Hepatocyte (in vitro differentiated cells): Measurements from ENCODE around the gene CCNF. TPM values are rescaled to one million over a fixed set of nuclear protein-coding genes. Genes with fewer than 3 reads are reported as not detected.
"Not testable (repeated sequence)": the region's sequence is repeated elsewhere in the genome, so short reads cannot be mapped to it uniquely, and the experiment has no call there.

Experiments used
- DNase-seq: peaks from one replicate; pipeline ENCODE4 v3.0.0-alpha.2; 2016; ENCODE audit warnings: low spot score
- H2AFZ ChIP-seq: fragments of 200-600 bp; sonication (generic); 2 replicates; pipeline ENCODE4 v1.6.0; 2016; ENCODE audit warnings: antibody characterized with exemption, mild to moderate bottlenecking
- H3K27ac ChIP-seq: fragments of 200-600 bp; sonication (generic); 2 replicates; pipeline ENCODE4 v1.5.1; 2016; ENCODE audit warnings: mild to moderate bottlenecking
- H3K27me3 ChIP-seq: fragments of 200-600 bp; sonication (generic); 2 replicates; pipeline ENCODE4 v1.6.1; 2016
- H3K36me3 ChIP-seq: fragments of 200-600 bp; sonication (generic); replicated peaks from 2 replicates; pipeline ENCODE4 v1.5.1; 2016; ENCODE audit warnings: low read depth; ENCODE audit not compliant: insufficient read depth
- H3K4me1 ChIP-seq: fragments of 200-600 bp; sonication (generic); 2 replicates; pipeline ENCODE4 v1.5.1; 2016; ENCODE audit warnings: mild to moderate bottlenecking, moderate library complexity; ENCODE audit not compliant: insufficient read depth
- H3K4me2 ChIP-seq: fragments of 200-600 bp; sonication (generic); 2 replicates; pipeline ENCODE4 v1.6.0; 2016
- H3K4me3 ChIP-seq: fragments of 200-600 bp; sonication (generic); 2 replicates; pipeline ENCODE4 v1.5.1; 2016; ENCODE audit warnings: mild to moderate bottlenecking
- H3K79me2 ChIP-seq: fragments of 200-600 bp; sonication (generic); 2 replicates; pipeline ENCODE4 v1.6.0; 2017; ENCODE audit warnings: mild to moderate bottlenecking
- H3K9me2 ChIP-seq: fragments of 200-600 bp; sonication (generic); replicated peaks from 2 replicates; pipeline ENCODE4 v1.6.0; 2017; ENCODE audit warnings: mild to moderate bottlenecking; ENCODE audit not compliant: insufficient read depth
- H3K9me3 ChIP-seq: fragments of 200-600 bp; sonication (generic); 2 replicates; pipeline ENCODE4 v1.5.1; 2016; ENCODE audit warnings: low read depth, mild to moderate bottlenecking
- H4K20me1 ChIP-seq: fragments of 200-600 bp; sonication (generic); 2 replicates; pipeline ENCODE4 v1.6.0; 2016; ENCODE audit warnings: mild to moderate bottlenecking; ENCODE audit not compliant: insufficient read depth, poor library complexity, severe bottlenecking
- CTCF ChIP-seq: fragments of 200-600 bp; sonication (generic); IDR thresholded peaks from 2 replicates; pipeline ENCODE4 v1.5.1; 2016; ENCODE audit warnings: antibody characterized with exemption, mild to moderate bottlenecking; ENCODE audit not compliant: poor library complexity
- EZH2 ChIP-seq: fragments of 200-600 bp; sonication (generic); IDR thresholded peaks from 2 replicates; pipeline ENCODE4 v1.6.1; 2016; ENCODE audit warnings: antibody characterized with exemption, mild to moderate bottlenecking, borderline replicate concordance
- EZH2phosphoT487 ChIP-seq: fragments of 200-600 bp; sonication (generic); IDR thresholded peaks from one replicate; pipeline ENCODE4 v1.6.1; 2018; ENCODE audit warnings: antibody characterized with exemption, mild to moderate bottlenecking, low read depth, moderate library complexity; ENCODE audit not compliant: unreplicated experiment, severe bottlenecking
- WGBS: methylation state at CpG from one replicate; pipeline ENCODE4 v1.1.6; 2016; ENCODE audit warnings: low lambda C conversion rate; ENCODE audit errors: missing lambda C conversion rate; 5-methylcytosine and 5-hydroxymethylcytosine counted together
- polyA plus RNA-seq: library from polyadenylated mRNA; unstranded; fragments of >200 nt; fragmentation: Nextera tagmentation; extraction: Ambion mirVana; gene quantifications from 2 replicates; pipeline ENCODE4 v1.2.1, GENCODE V29; 2016
- total RNA-seq: library from RNA; depleted of rRNA; stranded (reverse); fragments of >200 nt; gene quantifications from 2 replicates; pipeline ENCODE4 v1.2.3, GENCODE V29; 2014

The CCNF gene
- total and polyA plus RNA-seq, 2 experiments from 2014 or later = 4.7 to 6.5 TPM

- no peaks in the 10 kb centered on the region for H3K27me3 ChIP-seq
- H3K27ac ChIP-seq = no peak overlapping the region
- H3K9me2 ChIP-seq = no peaks in the 10 kb centered on the region
- no peaks in the 10 kb centered on the region for H3K36me3 ChIP-seq
- H4K20me1 ChIP-seq = no peaks in the 10 kb centered on the region
- H3K79me2 ChIP-seq = no peaks in the 10 kb centered on the region
- no peak overlapping the region for H2AFZ ChIP-seq
- no peaks in the 10 kb centered on the region for H3K4me1 ChIP-seq
- no peak overlapping the region for H3K4me2 ChIP-seq
- no peak for DNase-seq
- TF ChIP-seq EZH2 = no peak
- TF ChIP-seq CTCF = no peak
- no peak for TF ChIP-seq EZH2phosphoT487
- no peaks in the 10 kb centered on the region for H3K9me3 ChIP-seq
- no peak overlapping the region for H3K4me3 ChIP-seq
- WGBS = 95% methylated on average over 14 of the region's 14 CpGs
Observed at GRCh38 chr16:2438121-2438520, 8.9 kb downstream of the CCNF start.

GRCh38 chr16:2439598-2439997 lies 10.4 kb downstream of the CCNF start:
- TF ChIP-seq EZH2 = no peak

GRCh38 chr16:2441143-2441804 lies 12.0 kb downstream of the CCNF start:
- DNase-seq, H3K79me2 ChIP-seq, H3K27me3 ChIP-seq, H3K9me3 ChIP-seq, H3K4me2 ChIP-seq, H3K4me1 ChIP-seq, H3K36me3 ChIP-seq, H4K20me1 ChIP-seq, H3K27ac ChIP-seq, H3K9me2 ChIP-seq, H3K4me3 ChIP-seq, H2AFZ ChIP-seq: not testable (repeated sequence)
- WGBS = 86% methylated on average over 15 of the region's 15 CpGs

More at GRCh38 chr16:2439598-2439997, 10.4 kb downstream of the CCNF start:
- H4K20me1 ChIP-seq = no peaks in the 10 kb centered on the region
- H2AFZ ChIP-seq = no peak overlapping the region
- no peaks in the 10 kb centered on the region for H3K9me2 ChIP-seq
- no peak overlapping the region for H3K4me3 ChIP-seq
- H3K79me2 ChIP-seq = no peaks in the 10 kb centered on the region
- H3K9me3 ChIP-seq = no peaks in the 10 kb centered on the region
- DNase-seq = no peak
- 97% methylated on average over 11 of the region's 11 CpGs for WGBS
- H3K36me3 ChIP-seq = no peaks in the 10 kb centered on the region
- no peaks in the 10 kb centered on the region for H3K27me3 ChIP-seq
- H3K27ac ChIP-seq = no peak overlapping the region
- no peaks in the 10 kb centered on the region for H3K4me1 ChIP-seq
- H3K4me2 ChIP-seq = no peak overlapping the region

- Histone ChIP-seq H3K27ac (no peak overlapping the region), H3K9me3 (no peaks in the 10 kb centered on the region), H4K20me1 (no peaks in the 10 kb centered on the region), H3K79me2 (no peaks in the 10 kb centered on the region), H3K4me3 (no peak overlapping the region), H3K36me3 (no peaks in the 10 kb centered on the region), H2AFZ (no peak overlapping the region), H3K27me3 (no peaks in the 10 kb centered on the region), H3K4me2 (no peak overlapping the region), H3K9me2 (no peaks in the 10 kb centered on the region), H3K4me1 (no peaks in the 10 kb centered on the region)
- no peak for DNase-seq
- TF ChIP-seq EZH2 (no peak), CTCF (no peak), EZH2phosphoT487 (no peak)
- WGBS = 90% methylated on average over 8 of the region's 9 CpGs
Observed at GRCh38 chr16:2443555-2443954, 14.3 kb downstream of the CCNF start.
